GM21786 (cell line): ENCODE results near the gene RYR1.

Experiments
- ATAC-seq: cut with Tn5 transposase; IDR thresholded peaks from one replicate; pipeline ENCODE4 v1.9.1; 2021; ENCODE audit not compliant: unreplicated experiment

RYR1 gene

GRCh38 chr19:38425810-38426466 lies 7.6 kb upstream of the RYR1 start, which contains the start of gene RASGRP4:
RASGRP4 (minus strand) TSS chr19:38426219; CDS start chr19:38426091, 128 bp downstream.
- ATAC-seq = no peak

- peak; percentile 60 for ATAC-seq
These were observed 6.3 kb upstream of the RYR1 start for GRCh38 chr19:38427035-38427677.

- no peak for ATAC-seq
These were observed 4.3 kb upstream of the RYR1 start for GRCh38 chr19:38429055-38429810.

- no peak for ATAC-seq
These were observed 3.7 kb upstream of the RYR1 start for GRCh38 chr19:38429811-38430156.

- ATAC-seq = no peak
These were observed 2.6 kb upstream of the RYR1 start for GRCh38 chr19:38430931-38431330.

GRCh38 chr19:38434549-38435051 lies 1.1 kb downstream of the RYR1 start:
- ATAC-seq = no peak

GRCh38 chr19:38437295-38437694 lies 3.8 kb downstream of the RYR1 start:
- no peak for ATAC-seq

GRCh38 chr19:38437917-38438316 lies 4.4 kb downstream of the RYR1 start:
- ATAC-seq = no peak

GRCh38 chr19:38440592-38440991 lies 7.1 kb downstream of the RYR1 start:
- ATAC-seq = no peak

- no peak for ATAC-seq
These were observed 8.3 kb downstream of the RYR1 start for GRCh38 chr19:38441657-38442348.

- ATAC-seq = no peak
These were observed 9.2 kb downstream of the RYR1 start for GRCh38 chr19:38442736-38443135.

- ATAC-seq = no peak
These were observed 10.0 kb downstream of the RYR1 start for GRCh38 chr19:38443458-38443999.

GRCh38 chr19:38444026-38444425 lies 10.5 kb downstream of the RYR1 start:
- ATAC-seq = no peak

GRCh38 chr19:38445362-38445761 lies 11.9 kb downstream of the RYR1 start:
- ATAC-seq = no peak

GRCh38 chr19:38448225-38448624 lies 14.7 kb downstream of the RYR1 start:
- ATAC-seq = no peak

- no peak for ATAC-seq
These were observed 16.0 kb downstream of the RYR1 start for GRCh38 chr19:38449518-38449917.

GRCh38 chr19:38451036-38451435 lies 17.5 kb downstream of the RYR1 start:
- no peak for ATAC-seq

GRCh38 chr19:38451629-38452028 lies 18.1 kb downstream of the RYR1 start:
- ATAC-seq = no peak

GRCh38 chr19:38452430-38453366 lies 19.2 kb downstream of the RYR1 start:
- no peak for ATAC-seq

- ATAC-seq = no peak
These were observed 20.1 kb downstream of the RYR1 start for GRCh38 chr19:38453596-38453995.
